ENCODE data around the gene SLC26A1. TPM values are rescaled to one million over a fixed set of nuclear protein-coding genes. Genes with fewer than 3 reads are reported as not detected.

SLC26A1 gene
- total RNA-seq, 4 donors from 2014 or later, result 0.15 to 0.61 (median 0.19) TPM; not detected in 1

- 81 to 92% methylated on average over 23 to 38 of the region's 39 CpGs for WGBS, 2 donors
Observed at GRCh38 chr4:963276-964225, 29.7 kb downstream of the SLC26A1 start.

GRCh38 chr4:962231-963208 is 30.7 kb downstream of the SLC26A1 start:
- TF ChIP-seq POLR2A (IDR thresholded peaks at IDR 0.05) (no peak), CTCF (IDR thresholded peaks at IDR 0.05) (no peak)
- intact Hi-C loops (cut with DNase I; ENCODE audit: low total_unique reads), result no loop called here
- no peak overlapping the region for H3K4me3 ChIP-seq (ENCODE audit: low read depth, poor library complexity, severe bottlenecking)
- DNase-seq (ENCODE audit: low spot score in 2 of 2), result no peak
- 88 to 90% methylated on average over 25 to 34 of the region's 54 CpGs for WGBS, 2 donors

More at GRCh38 chr4:963276-964225, 29.7 kb downstream of the SLC26A1 start:
- TF ChIP-seq POLR2A (IDR thresholded peaks at IDR 0.05) (no peak), CTCF (IDR thresholded peaks at IDR 0.05) (no peak)
- DNase-seq (ENCODE audit: low spot score in 2 of 2), result peak in 1 of 2 donors; percentile 85
- intact Hi-C loops (cut with DNase I; ENCODE audit: low total_unique reads), result no loop called here
- H3K4me3 ChIP-seq (ENCODE audit: low read depth, poor library complexity, severe bottlenecking), result no peak overlapping the region

GRCh38 chr4:961351-962230 is 31.6 kb downstream of the SLC26A1 start:
- intact Hi-C loops (cut with DNase I; ENCODE audit: low total_unique reads), result no loop called here
- WGBS, 2 donors, result 56 to 69% methylated on average over 39 to 50 of the region's 52 CpGs
- no peak overlapping the region for H3K4me3 ChIP-seq (ENCODE audit: low read depth, poor library complexity, severe bottlenecking)
- TF ChIP-seq POLR2A (IDR thresholded peaks at IDR 0.05) (no peak), CTCF (IDR thresholded peaks at IDR 0.05) (no peak)
- DNase-seq (ENCODE audit: low spot score in 2 of 2), result no peak

GRCh38 chr4:960636-961350 is 32.4 kb downstream of the SLC26A1 start:
- TF ChIP-seq POLR2A (IDR thresholded peaks at IDR 0.05), result no peak
- TF ChIP-seq CTCF (IDR thresholded peaks at IDR 0.05), result no peak
- no peak for DNase-seq (ENCODE audit: low spot score in 2 of 2)
- intact Hi-C loops (cut with DNase I; ENCODE audit: low total_unique reads), result no loop called here
- H3K4me3 ChIP-seq (ENCODE audit: low read depth, poor library complexity, severe bottlenecking), result no peak overlapping the region
- 86 to 89% methylated on average over 28 to 30 of the region's 35 CpGs for whole genome bisulfite sequencing, 2 donors

Measured in lower leg skin (tissue), 4 donors.